ENCODE results near the gene AQP3. TPM values are rescaled to one million over a fixed set of nuclear protein-coding genes. Genes with fewer than 3 reads are reported as not detected.
"Not testable (repeated sequence)": the region's sequence is repeated elsewhere in the genome, so short reads cannot be mapped to it uniquely, and the experiment has no call there.

Gene AQP3
- total and polyA plus RNA-seq, 2 of the 13 experiments (the other 11 are each of a cell fraction or from before 2014, with no cell fraction given), result 1.4 to 5.5 TPM

GRCh38 chr9:33395159-33395879 lies 52.1 kb downstream of the AQP3 start:
- H3K27me3 ChIP-seq (ENCODE audit: control insufficient read depth in 1 of 2, insufficient read depth in 2 of 2, low read length in 2 of 2); H2AFZ ChIP-seq (ENCODE audit: low read length); H3K9me3 ChIP-seq (ENCODE audit: low read length); H3K79me2 ChIP-seq (ENCODE audit: insufficient read depth, low read length); H4K20me1 ChIP-seq (ENCODE audit: insufficient read depth, low read length); CTCF ChIA-PET (ENCODE audit: low intra/inter-chr PET ratio, low total read pairs); in situ Hi-C loops (cut with HindIII; ENCODE audit: extremely low pct_ligation_motif_present, low pct_unique_long_range_greater_than_20kb); BruUV-seq (replicated peaks); H3K27ac ChIP-seq (ENCODE audit: extremely low read length, insufficient read depth, low read length); H3K36me3 ChIP-seq (replicated peaks in 1 of 2; ENCODE audit: control insufficient read depth in 1 of 2, insufficient read depth in 2 of 2, low read length in 2 of 2); TF ChIP-seq NONO (IDR thresholded peaks at IDR 0.05): not testable (repeated sequence)
- Histone ChIP-seq H3K9ac (ENCODE audit: insufficient read depth, low read depth, low read length) (peak overlapping the region; percentile 58; the same call in 1 of the 2 replicates), H3K4me3 (replicated peaks in 1 of 3; ENCODE audit: insufficient read depth in 1 of 3, low read depth in 2 of 3, low read length in 3 of 3) (peak overlapping the region; percentile 18 to 63 (median 26); a peak in 5 of 6 replicates), H3K4me1 (ENCODE audit: insufficient read depth, low read length) (peaks cover 51% of the 10 kb centered on the region), H3K4me2 (ENCODE audit: low read depth, low read length) (peak overlapping the region; percentile 94)
- DNase-seq (ENCODE audit: low spot score) (peak; percentile 72), FAIRE-seq (peak; percentile 67), ATAC-seq (peak; percentile 55; the same call in 2 of the 3 replicates)
- intact Hi-C loops (cut with micrococcal nuclease; ENCODE audit: unreplicated experiment), result loop anchor here (2.0 kb wide), 1 partner anchor 15 kb away; no protein-coding TSS in a partner anchor
- 2% methylated on average over 12 of the region's 15 CpGs for WGBS (ENCODE audit: low lambda C conversion rate)
- POLR2A ChIA-PET, result interaction anchor here (1.0 to 1.7 kb wide), 6 partner anchors 8 to 105 kb away, joined by 3 to 6 read pairs (median 4); partner anchors contain the start of genes NFX1 and NOL6
- TF ChIP-seq PAXIP1 (CRISPR knock-in tag; conservative IDR thresholded peaks at IDR 0.05) (peak; percentile 22; the same call in 1 of the 2 replicates), SP5 (CRISPR knock-in tag; IDR thresholded peaks at IDR 0.05; ENCODE audit: borderline replicate concordance, low read depth) (peak; percentile 47; the same call in 1 of the 2 replicates), DRAP1 (CRISPR knock-in tag; IDR thresholded peaks at IDR 0.05) (peak; percentile 87), HDAC2 (CRISPR knock-in tag; IDR thresholded peaks at IDR 0.05) (peak; percentile 18; the same call in 1 of the 2 replicates), BORCS8-MEF2B (CRISPR knock-in tag; IDR thresholded peaks at IDR 0.05) (0 out of 2 replicates have a peak, but pooled peaks have one; percentile 33), POLR2A (IDR thresholded peaks at IDR 0.05; ENCODE audit: insufficient read depth in 1 of 2, low read depth in 2 of 2, low read length in 2 of 2) (peak in 1 of 2 experiments; percentile 39; a peak in 1 of 4 replicates), NONO (CRISPR knock-in tag; conservative IDR thresholded peaks at IDR 0.05) (peak; percentile 35; the same call in 1 of the 2 replicates), MAFK (conservative IDR thresholded peaks at IDR 0.05 in 1 of 2, IDR thresholded peaks at IDR 0.05 in 1 of 2; ENCODE audit: low read length in 2 of 2) (peak in 1 of 2 experiments; percentile 23; a peak in 1 of 4 replicates), KLF16 (CRISPR knock-in tag; IDR thresholded peaks at IDR 0.05) (0 out of 4 replicates have a peak, but pooled peaks of 1 of the 2 experiments have one; percentile 29), ZNF800 (CRISPR knock-in tag; IDR thresholded peaks at IDR 0.05) (0 out of 2 replicates have a peak, but pooled peaks have one; percentile 44)
- TF ChIP-seq, protein P1, sequence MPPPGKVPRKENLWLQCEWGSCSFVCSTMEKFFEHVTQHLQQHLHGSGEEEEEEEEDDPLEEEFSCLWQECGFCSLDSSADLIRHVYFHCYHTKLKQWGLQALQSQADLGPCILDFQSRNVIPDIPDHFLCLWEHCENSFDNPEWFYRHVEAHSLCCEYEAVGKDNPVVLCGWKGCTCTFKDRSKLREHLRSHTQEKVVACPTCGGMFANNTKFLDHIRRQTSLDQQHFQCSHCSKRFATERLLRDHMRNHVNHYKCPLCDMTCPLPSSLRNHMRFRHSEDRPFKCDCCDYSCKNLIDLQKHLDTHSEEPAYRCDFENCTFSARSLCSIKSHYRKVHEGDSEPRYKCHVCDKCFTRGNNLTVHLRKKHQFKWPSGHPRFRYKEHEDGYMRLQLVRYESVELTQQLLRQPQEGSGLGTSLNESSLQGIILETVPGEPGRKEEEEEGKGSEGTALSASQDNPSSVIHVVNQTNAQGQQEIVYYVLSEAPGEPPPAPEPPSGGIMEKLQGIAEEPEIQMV (CRISPR knock-in tag; IDR thresholded peaks at IDR 0.05; ENCODE audit: low read depth), result 0 out of 2 replicates have a peak, but pooled peaks have one; percentile 16
- TF ChIP-seq, protein P2, sequence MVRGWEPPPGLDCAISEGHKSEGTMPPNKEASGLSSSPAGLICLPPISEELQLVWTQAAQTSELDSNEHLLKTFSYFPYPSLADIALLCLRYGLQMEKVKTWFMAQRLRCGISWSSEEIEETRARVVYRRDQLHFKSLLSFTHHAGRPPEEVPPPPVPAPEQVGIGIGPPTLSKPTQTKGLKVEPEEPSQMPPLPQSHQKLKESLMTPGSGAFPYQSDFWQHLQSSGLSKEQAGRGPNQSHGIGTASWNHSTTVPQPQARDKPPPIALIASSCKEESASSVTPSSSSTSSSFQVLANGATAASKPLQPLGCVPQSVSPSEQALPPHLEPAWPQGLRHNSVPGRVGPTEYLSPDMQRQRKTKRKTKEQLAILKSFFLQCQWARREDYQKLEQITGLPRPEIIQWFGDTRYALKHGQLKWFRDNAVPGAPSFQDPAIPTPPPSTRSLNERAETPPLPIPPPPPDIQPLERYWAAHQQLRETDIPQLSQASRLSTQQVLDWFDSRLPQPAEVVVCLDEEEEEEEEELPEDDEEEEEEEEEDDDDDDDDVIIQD (CRISPR knock-in tag; IDR thresholded peaks at IDR 0.05; ENCODE audit: low read depth), result 0 out of 2 replicates have a peak, but pooled peaks have one; percentile 27

Measured in HepG2 (cell line).